NCI-H128 (cell line): Measurements from ENCODE around the gene ZNF626.
"Not testable (repeated sequence)": the region's sequence is repeated elsewhere in the genome, so short reads cannot be mapped to it uniquely, and the experiment has no call there.

Source experiments
- DNase-seq: peaks from one replicate; lab custom pipeline; 2025; ENCODE audit not compliant: unreplicated experiment; lab: John Stamatoyannopoulos, UW

ZNF626 gene

GRCh38 chr19:20661150-20661819, at the start of gene ZNF626:
TSS of gene ZNF626 (minus strand) at chr19:20661571. CDS start at chr19:20661446, 125 bp downstream.
- DNase-seq = no peak

DNA sequence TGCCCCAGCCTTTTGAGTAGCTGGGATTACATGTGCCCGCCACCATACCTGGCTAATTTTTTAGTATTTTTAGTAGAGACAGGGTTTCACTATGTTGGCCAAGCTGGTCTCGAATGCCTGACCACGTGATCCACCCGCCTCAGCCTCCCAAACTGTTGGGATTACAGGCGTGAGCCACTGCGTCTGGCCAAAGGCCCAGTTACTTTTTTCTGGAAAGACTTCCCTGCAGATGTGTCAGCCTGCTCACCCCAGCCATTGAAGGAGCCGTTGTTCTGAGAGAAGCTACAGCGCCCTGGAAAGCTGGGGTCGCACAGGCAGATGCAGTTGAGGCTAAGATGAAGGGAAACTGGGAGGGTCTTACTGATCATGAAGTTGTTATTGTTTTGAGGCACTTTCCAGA, 7.9 kb upstream of the ZNF626 start:
- no peak for DNase-seq

DNA sequence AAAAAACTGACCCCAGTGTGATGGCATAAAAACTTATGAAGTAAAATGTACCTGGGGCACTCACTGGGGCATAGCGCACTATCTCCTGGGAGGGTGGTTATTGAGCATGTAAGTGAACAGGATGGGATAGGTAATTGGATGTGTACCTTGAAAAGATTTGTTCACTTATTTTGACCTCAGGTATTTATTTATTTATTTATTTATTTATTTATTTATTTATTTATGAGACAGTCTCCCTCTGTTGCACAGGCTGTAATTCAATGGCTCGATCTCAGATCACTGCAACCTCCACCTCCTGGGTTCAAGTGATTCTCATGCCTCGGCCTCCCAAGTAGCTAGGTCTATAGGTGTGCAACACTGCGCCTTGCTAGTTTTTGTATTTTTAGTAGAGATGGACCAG, 5.9 kb upstream of the ZNF626 start:
- DNase-seq = no peak

DNA sequence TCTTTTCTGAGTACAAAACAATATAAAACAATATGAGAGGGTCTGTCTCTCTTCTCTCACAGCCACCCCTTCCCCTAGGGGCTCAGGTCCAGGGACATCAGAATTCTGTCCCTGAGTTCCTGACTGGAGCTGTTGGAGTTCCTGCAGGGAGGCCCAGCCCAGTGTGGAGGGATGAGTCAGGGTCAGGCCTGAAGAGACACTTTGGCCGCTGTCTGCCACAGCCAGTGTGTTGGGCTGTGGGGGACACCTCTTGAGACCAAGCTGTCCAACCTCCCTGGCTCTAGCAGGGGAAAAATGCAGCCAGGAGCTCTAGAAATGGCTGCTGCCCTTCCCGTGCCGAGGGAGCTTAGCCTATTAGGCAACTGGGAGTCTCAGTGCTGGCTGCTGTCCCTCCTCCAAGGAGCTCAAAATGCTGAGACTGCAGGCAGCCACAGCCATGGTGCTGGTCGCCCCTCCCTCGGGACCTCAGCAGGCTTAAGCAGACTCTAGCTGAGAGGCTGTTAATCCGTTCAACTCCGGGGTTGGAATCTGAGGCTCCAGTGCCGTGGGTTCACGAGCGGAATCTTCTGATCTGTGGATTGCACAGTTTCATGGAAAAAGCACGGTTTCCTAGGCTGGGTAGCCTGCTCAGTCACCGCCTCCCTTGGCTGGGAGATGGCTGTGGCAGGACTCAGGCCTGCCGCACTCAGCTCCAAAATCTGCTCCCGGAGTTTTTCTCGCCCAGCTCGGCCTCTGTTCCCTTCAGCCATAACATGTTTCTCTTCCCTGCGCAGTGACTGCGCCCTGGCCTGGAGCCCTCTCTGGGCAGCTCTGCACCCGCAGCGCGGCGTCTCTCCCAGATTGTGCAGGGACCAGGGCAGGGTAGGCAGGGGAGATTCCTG, 3.8 kb upstream of the ZNF626 start:
- no peak for DNase-seq

GRCh38 chr19:20664475-20664874, 3.1 kb upstream of the ZNF626 start:
- DNase-seq = not testable (repeated sequence)

DNA sequence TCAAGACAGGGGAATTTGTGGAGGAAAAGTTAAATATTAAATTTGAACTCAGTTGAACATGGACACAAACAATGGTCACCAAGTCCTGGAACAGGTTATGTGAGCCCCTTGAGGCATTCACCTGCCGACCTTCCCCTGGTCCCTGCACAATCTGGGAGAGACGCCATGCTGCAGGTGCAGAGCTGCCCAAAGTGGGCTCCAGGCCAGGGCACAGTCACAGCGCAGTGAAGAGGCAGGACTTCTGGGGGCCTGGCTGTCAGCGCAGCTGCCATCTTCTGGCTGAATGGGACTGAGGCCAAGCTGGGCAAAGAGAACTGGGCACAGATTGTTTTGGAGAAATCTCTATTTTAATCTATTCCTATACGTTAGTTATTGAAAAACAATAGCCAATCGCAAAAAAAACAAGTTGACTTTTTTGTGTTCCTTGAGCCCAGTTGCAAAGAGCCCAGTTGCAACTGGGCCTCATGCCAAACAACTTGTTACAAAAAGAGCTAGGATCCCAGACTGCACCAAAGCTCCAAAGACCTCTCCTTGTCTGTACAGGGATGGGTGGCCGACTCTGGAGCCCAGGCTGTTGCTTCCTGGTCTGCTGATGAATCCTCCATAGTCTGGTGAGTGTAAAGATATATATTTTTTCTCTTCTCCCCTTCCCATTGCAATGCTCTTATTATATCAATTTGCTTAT, 1.2 kb upstream of the ZNF626 start:
- DNase-seq = no peak

- no peak for DNase-seq
Measured at GRCh38 chr19:20660473-20661140, 764 bp downstream of the ZNF626 start.

- DNase-seq = no peak
Measured at GRCh38 chr19:20640545-20640944, 20.8 kb downstream of the ZNF626 start.

DNA sequence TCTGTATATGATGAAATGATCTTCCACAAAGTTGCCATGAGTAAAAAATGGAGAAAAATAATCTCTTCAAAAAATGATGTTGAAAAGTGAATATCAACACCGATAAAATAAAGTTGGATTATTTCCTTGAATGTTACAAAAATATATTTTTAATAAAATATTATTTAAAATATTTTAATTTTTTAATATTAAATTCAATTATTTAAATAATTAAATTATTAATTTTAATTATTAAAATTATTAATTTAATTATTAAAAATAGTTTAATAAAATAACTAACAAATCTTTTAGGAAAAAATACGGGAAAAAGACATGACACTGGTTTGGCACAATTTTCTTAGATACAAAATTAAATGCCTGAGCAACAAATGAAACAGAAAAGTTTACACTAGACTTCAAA, 21.3 kb downstream of the ZNF626 start:
- DNase-seq = no peak

- DNase-seq = not testable (repeated sequence)
Measured at GRCh38 chr19:20624560-20624959, 36.8 kb downstream of the ZNF626 start.

GRCh38 chr19:20616071-20616470, 45.3 kb downstream of the ZNF626 start:
- DNase-seq = no peak

DNA sequence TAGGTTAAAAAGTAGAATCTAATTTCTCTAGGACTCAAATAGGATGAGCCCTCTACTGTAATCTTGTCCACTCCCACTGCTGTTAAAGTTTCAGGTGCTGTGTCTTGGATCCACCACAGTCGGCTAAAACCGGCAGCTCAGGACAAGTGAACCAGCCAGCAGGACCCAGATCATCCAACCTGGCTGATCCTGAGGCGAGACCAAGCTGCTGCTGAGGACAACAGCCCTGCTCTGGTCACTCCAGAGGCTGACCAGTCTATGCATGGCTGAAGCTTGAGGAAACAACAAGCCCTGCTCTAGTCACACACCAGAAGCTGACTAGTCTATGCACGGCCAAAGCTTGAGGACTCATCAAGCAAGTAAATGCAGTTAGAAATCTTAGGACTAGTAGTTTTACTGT, 46.4 kb downstream of the ZNF626 start:
- DNase-seq = not testable (repeated sequence)

- DNase-seq = no peak
Measured at GRCh38 chr19:20612711-20613316, 48.6 kb downstream of the ZNF626 start.

- DNase-seq = no peak
Measured at GRCh38 chr19:20611866-20612265, 49.5 kb downstream of the ZNF626 start.

GRCh38 chr19:20607943-20608342, 53.4 kb downstream of the ZNF626 start:
- no peak for DNase-seq
